GM18508 (cell line): ENCODE results near the gene APOL4.
"Not testable (repeated sequence)": the region's sequence is repeated elsewhere in the genome, so short reads cannot be mapped to it uniquely, and the experiment has no call there.

ENCODE experiments used
- ATAC-seq: cut with Tn5 transposase; IDR thresholded peaks from one replicate; pipeline ENCODE4 v1.9.1; 2021; ENCODE audit warnings: moderate number of reproducible peaks; ENCODE audit not compliant: insufficient read depth, unreplicated experiment

Gene APOL4

GRCh38 chr22:36209488-36209908, 7.9 kb upstream of the APOL4 start:
- not testable (repeated sequence) for ATAC-seq

- no peak for ATAC-seq
Observed at GRCh38 chr22:36208914-36209313, 7.3 kb upstream of the APOL4 start.

DNA sequence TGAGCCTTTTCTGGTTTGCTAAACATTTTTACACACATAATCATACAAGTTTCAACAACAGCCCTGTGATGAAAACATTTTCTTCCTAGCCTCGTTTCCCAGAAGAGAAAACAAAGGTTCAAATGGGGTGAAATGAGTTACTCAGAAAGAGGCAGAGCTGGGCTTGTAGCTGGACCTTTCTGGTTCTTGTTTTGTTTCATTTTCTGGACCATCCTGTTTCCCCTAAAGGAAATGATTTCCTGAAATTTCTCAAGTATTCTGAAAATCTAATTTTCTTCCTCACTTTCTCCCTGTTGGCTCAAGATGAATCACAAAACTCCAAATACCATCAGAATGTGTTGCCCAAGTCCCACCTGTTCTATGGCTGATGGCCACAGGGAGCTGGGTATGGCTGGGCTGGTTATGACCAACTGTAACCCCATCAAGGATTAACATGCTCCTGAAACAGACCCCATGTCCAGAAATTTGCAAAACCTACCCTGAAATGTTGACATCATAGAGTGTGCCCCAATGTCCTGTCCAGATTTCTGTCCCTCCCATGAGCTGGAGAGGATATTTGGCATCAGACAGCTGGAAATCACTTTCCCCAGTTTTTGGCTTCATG, 6.7 kb upstream of the APOL4 start:
- ATAC-seq, result no peak

- ATAC-seq, result no peak
Observed at GRCh38 chr22:36206255-36206654, 4.6 kb upstream of the APOL4 start.

DNA sequence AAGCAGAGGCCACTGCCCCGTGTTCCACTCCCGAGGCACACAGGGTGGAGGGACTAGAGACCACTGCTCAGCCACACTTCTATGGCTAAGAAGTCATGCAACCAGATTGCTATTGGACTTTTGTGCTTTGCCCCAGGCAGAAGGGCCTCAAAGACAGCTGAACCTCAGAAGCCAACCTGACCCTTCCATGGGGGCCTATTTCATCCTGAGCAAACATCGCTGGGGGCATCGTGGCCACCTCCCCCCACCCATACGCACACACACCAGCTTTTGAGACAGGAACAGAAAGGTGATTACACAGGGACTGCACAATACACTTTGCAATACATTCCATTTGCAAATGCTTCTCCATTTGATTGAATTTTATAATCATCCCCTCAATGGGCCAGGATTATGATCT, 4.0 kb upstream of the APOL4 start:
- ATAC-seq, result not testable (repeated sequence)

- no peak for ATAC-seq
Observed at GRCh38 chr22:36204632-36205015, 3.0 kb upstream of the APOL4 start.

DNA sequence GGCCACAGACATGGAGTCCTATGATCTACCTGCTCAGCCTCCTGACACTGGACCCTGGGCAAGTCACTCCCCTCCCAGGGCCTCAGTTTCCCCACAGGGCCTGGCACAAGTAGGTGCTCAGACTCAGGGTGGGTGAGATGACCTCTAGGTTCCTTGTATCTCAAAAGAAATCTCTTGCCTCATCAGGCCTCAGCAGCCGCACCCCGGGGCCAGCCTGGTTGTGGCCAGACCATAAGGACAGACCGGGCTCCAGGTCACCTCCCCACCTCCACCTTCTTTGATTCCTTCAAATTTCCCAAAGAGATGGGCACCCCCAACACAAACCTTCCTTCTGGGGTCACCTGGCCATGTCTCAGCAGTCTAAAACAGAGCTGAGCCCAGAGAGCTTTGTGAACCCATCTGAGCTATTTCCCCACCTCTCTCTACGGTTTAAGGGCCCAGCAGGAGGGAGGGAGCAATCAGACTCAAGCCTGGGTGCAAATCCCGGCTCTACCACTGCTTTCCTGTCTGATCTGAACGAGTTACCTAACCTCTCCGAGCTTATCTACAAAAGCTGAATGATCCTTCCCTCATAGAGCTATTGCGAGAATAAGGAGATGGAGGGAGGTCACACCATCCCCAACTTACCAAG, 2.5 kb upstream of the APOL4 start:
- ATAC-seq, result no peak

- not testable (repeated sequence) for ATAC-seq
Observed at GRCh38 chr22:36203441-36203840, 1.8 kb upstream of the APOL4 start.

GRCh38 chr22:36202906-36203305, 1.3 kb upstream of the APOL4 start:
- ATAC-seq, result not testable (repeated sequence)

GRCh38 chr22:36201025-36201424, 584 bp downstream of the APOL4 start:
- ATAC-seq, result not testable (repeated sequence)

- ATAC-seq, result no peak
Observed at GRCh38 chr22:36199001-36199551, 2.5 kb downstream of the APOL4 start.

DNA sequence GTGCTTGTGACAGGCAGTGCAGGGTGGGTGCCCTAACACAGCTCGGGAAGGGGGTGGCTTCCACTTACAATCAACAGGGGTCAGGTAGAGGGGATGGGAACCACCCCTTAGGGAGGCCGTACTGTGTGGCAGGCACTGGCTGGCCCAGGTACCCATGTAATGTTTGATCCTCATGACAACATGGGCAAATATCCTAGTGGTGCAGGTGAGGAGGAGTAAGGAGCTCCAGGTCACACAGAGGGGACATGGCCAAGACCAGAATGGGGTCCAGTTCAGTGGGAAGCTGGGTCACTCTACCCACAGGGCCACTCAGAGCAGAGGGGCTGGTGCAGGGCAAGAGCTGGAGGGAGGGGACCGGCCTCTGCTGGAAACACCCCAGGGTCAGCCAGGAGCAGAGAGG, 3.1 kb downstream of the APOL4 start:
- no peak for ATAC-seq

DNA sequence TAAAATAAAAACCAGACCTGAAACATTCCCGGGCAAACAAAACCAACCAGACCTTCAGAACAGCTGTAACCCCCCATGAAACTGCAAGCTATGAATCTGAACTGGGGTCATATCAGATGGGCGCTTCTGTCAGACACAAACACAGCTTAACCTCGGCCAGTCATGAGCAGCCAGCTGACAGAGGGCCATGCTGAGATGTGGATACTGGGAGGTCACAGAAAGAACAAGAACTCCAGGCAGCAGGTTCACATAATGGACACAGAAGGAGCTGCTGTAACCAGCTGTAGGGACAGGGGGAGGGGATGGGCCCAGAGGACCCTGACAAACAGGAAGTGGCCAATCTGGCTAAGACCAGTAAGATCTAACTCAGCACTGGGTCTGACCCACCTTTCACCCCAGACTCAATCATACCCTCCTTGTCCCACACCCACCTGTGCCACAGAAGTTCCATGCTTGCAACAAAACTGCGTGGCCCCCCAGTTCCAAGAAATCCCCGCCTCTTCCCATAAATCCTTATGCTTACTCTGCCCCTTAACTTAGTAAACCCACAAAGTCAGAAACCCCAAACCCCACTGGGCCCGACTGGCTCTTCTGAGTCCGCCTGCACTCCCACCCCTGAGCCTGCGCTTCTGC, 4.0 kb downstream of the APOL4 start:
- ATAC-seq, result no peak

DNA sequence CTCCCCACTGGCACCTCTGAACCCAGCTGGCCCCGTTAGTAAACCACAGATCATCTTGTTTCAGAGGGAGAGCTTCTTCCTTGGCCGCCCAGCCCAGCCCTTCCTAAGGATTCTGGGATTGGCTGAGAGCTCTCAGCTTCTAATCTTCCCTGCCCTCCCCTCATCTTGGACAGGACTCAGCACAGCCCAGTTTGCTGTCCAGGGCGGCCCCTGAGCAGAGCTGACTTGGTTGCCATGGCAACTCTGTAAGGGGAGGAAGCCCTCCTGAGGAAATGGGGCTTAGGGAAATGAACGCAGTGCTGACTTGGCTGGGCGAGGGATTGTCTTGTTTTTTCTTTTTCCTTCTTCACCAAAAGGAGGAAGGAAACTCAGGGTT, 4.6 kb downstream of the APOL4 start:
- no peak for ATAC-seq

GRCh38 chr22:36196254-36197064, 5.2 kb downstream of the APOL4 start:
- no peak for ATAC-seq

GRCh38 chr22:36194971-36195370, 6.6 kb downstream of the APOL4 start:
- no peak for ATAC-seq

DNA sequence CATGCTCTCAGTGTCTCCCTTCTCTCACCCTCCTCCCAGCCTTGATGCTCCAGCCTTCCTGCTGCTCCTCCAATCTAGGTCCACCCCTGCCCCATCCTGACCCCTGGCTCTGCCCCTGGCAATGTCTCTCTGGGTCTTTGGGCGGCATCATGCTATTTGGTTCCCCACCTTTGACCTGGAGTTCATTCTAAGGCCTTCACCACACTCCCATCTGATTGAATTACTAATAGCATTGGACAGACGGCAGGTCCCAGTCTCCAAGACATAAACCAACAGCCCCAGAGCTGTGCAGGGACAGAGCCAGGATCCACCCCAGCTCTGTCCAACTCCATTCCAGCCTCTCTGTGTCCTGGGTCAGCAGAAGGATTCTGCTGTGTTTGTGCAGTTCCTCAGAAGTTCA, 7.2 kb downstream of the APOL4 start:
- ATAC-seq, result no peak

GRCh38 chr22:36193577-36193976, 8.0 kb downstream of the APOL4 start:
- ATAC-seq, result no peak

- ATAC-seq, result no peak
Observed at GRCh38 chr22:36193171-36193570, 8.4 kb downstream of the APOL4 start.

GRCh38 chr22:36192542-36192941, 9.1 kb downstream of the APOL4 start:
- no peak for ATAC-seq
